OCI-M2 (cell line): ENCODE data around the gene MBD3L2B.
A peak's percentile ranks its signal among the peaks of the same experiment; 100 is the strongest.
"Not testable (repeated sequence)": the region's sequence is repeated elsewhere in the genome, so short reads cannot be mapped to it uniquely, and the experiment has no call there.

ENCODE experiments used
- DNase-seq: peaks from one replicate; lab custom pipeline; 2025; ENCODE audit not compliant: unreplicated experiment; lab: John Stamatoyannopoulos, UW

The MBD3L2B gene

DNA sequence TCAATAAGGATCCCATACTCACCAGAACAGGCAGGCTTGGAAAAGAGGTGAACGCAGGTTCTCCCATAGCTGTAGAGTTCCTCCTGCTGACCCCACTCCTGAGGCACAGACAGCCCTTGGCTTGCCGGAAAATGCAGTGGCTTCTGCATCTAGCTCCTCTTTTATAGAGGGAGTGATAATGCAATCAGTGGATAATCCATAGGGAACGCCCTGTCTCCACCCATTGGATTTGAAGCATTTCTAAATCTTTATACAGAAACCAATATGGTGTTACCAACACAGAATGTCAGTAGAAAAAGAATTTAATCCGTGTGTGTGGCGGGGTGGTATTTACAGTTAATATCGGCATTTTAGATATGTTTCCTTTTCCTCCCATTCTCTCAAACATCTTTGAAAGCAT, at the start of gene MBD3L2B:
MBD3L2B (minus strand) TSS at position 101 of the 400 bp plus-strand sequence; CDS start at position 67, 34 bp downstream.
- not testable (repeated sequence) for DNase-seq

DNA sequence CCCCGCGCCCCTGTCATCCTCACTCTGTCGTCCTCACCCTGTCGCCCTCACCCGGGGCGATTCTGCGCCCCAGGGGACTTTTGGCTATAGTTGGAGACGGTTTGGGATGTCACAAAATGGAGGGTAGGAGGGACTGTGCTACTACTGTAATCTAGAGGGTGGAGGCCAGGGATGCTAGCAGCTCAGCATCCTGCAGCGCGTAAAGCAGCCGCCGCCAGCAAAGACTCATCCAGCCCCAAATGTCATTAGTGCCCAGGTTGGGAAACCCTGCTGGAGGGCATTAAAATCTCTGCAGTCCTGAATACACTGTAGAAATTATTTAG, 48.6 kb upstream of the MBD3L2B start:
- no peak for DNase-seq

DNA sequence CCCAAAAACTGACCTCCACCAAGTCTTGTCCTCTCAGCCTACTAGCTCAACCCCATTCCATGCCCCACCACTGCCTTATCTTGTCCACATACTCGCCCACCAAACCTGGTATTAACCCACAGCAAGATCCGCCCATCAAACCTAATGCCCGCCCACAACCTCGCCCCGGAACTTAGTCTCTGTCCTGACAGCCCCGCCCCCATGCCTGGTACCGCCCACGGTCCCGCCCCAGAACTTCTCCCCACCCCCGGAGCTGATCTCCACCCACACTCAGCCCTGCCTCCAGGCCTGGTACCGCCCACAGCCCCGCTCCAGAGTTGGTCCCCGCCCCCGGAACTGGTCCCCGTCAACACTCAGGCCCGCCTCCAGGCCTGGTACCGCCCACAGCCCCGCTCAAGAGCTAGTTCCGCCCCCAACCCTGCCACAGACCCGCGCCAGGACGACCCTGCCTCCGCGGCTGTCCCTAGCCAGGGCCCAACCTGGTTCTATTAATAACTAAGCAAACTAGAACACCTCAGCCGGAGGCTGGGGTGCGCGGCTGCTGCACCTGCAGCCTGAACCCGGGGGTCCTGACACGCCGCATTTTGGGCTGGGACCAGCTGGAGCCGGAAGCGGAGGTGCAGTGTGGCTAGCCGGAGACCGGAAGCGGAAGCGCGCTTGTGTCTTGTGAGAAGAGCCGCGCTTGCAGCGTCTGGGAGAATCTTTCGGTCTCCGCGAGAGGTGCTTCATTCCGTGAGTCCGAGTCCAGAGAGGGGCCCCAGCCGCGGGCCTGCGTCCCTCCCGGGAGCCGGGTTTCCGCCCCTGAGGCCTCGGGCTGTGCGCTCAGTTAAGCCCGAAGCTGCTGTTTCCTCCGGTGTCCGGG, 48.0 kb upstream of the MBD3L2B start, which contains the start of gene ZNF557:
ZNF557 (plus strand) TSS at position 662 of the 862 bp plus-strand sequence. CDS start 5,372 bp downstream, outside the sequence.
- DNase-seq: peak; percentile 79

DNA sequence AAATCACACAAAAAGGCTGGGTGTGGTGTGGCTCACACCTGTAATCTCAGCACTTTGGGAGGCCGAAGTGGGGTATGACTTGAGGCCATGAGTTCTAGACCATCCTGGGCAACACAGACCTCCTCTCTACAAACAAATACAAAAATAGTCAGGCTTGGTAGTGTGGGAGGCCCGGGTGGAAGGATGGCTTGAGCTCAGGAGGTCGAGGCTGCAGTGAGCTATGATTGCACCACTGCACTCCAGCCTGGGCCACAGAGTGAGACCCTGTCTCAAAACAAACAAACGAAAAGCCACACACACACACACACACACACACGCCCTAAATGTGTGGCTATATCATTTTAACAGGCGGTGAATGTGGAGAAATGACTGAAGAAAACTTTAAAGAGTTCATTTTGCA, 47.4 kb upstream of the MBD3L2B start:
- no peak for DNase-seq

DNA sequence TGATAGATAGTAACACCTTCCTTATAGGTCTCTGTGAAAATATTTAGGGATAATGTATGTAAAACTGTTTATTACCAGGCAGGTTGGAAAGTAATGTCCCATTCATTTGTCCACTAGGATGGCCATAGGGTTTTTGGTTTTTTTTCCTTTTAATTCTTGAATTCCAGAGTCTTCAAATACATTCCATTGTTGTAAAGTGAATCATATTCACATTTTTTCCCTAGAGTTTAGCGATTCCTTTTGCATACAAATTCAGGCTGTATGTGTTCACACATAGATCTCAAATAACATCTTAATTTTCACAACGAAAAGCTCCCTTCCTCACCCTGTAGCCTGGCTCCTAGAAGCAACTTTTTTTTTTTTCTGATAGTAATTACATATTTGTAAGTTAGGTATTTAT, 46.5 kb upstream of the MBD3L2B start:
- no peak for DNase-seq

DNA sequence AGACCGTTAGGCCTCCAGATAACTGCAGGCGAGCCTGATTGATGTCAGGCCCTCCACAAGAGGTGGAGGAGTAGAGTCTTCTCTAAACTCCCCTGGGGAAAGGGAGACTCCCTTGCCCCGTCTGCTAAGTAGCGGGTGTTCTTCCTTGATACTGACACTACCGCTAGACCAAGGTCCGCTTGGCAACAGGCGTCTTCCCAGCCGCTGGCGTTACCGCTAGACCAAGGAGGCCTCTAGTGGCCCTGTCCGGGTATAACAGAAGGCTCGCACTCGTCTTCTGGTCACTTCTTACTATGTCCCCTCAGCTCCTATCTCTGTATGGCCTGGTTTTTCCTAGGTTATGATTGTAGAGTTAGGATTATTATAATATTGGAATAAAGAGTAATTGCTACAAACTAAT, 45.9 kb upstream of the MBD3L2B start:
- not testable (repeated sequence) for DNase-seq

DNA sequence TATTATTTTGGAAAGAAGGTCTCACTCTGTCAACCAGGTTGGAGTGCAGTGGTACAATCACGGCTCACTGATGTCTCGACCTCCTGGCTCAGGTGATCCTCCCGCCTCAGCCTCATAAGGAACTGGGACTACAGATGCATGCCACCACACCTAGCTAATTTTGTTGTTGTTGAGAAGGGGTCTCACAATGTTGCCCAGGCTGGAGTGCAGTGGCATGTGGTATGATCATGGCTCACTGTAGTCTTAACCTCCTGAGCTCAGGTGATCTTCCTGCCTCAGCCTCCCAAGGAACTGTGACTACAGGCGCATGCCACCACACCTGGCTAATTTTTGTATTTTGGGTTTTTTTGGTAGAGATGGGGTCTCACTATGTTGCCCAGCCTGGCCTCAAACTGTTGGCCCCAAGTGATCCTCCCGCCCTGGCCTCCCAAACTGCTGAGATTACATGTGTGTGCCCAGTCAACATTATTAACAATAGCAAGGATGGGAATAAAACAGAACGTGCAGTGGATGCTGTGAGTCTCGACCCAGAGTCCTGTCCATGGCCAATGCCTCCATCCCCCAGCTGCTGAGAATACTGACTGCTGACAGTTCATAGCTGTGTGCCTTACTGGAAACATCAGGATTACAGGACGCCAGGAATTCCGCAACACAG, 42.7 kb upstream of the MBD3L2B start:
- DNase-seq: no peak

DNA sequence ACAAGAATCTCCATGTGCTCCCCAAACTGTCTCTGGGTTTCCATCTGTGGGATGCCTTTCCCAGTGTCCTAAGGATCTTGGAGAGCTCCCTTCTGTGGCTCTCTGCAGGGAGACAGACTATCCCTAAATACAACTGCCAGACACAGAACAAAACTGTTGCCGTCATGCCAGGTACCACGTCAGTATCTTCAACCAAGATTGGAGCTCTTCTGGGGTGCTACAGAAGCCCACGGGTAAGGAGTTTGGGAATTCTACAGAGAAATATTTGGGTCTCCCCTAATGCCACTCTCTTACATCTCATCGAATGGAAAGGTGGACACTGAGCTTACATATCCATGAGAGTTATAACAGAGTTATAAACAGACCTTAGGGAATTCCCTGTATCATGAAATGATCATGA, 42.1 kb upstream of the MBD3L2B start:
- no peak for DNase-seq

DNA sequence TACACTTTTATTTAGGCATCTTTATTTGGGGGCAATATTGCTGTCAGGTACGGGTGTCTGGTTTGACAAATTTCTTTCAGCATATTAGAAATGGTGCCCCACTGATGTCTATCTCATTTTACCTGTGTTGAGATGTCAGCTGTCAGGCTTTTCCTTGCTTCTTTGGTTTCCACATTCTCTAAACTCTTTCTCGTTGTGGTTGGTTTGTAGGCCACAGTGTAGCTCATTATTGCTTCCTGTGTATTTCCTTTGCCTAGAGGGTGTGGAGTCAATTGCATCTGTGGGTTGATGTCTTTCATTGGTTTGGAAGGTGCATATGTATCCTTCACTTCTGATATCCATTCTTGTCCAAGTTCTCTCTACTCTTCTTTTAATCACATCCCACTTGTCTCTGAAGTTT, 38.7 kb upstream of the MBD3L2B start:
- DNase-seq: not testable (repeated sequence)

DNA sequence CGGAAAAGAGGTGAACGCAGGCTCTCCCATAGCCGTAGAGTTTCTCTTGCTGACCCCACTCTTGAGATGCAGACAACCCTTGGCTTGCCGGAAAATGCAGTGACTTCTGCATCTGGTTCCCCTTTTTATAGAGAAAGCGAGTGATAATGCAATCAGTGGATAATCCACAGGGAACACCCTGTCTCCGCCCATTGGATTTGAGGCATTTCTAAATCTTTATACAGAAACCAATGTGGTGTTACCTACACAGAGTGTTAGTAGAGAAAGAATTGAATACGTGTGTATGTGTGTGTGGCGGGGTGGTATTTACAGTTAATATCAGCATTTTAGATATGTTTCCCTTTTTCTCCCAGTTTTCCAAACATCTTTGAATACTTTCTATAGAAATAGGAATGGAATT, 37.3 kb upstream of the MBD3L2B start, which contains the start of gene MBD3L3:
MBD3L3 (minus strand) TSS at position 101 of the 400 bp plus-strand sequence; CDS start at position 30, 71 bp downstream.
- not testable (repeated sequence) for DNase-seq

DNA sequence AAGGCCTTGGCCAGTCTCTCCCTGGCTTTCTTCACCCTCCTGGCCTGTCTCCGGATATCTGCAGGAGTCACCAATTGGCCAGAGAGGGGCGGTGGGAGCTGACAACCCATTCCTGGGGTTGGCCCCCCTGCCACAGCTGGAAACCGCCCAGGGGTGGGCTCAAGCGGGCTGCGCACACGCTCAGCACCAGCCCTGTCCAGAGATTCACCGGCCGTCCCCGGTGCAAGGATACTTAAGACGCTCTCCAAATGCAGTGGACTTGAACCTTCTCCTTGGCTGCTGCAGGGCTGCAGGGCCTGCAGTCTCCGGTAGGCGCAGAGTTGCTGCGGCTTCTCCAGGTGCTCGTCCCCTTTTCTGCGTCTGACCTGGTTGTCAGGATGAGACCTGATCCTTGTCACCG, 35.1 kb upstream of the MBD3L2B start:
- DNase-seq: not testable (repeated sequence)

DNA sequence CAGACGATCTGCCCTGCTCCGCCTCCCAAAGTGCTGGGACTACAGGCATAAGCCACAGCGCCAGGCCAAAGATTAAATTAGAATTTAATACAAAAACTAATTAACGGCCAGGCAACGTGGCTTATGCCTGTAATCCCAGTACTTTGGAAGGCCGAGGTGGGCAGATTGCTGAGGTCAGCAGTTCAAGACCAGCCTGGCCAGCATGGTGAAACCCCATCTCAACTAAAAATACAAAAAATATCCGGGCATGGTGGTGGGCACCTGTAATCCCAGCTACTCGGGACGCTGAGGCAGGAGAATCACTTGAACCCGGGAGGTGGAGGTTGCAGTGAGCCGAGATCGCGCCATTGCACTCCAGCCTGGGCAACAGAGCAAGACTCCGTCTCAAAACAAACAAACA, 34.4 kb upstream of the MBD3L2B start:
- DNase-seq: not testable (repeated sequence)

DNA sequence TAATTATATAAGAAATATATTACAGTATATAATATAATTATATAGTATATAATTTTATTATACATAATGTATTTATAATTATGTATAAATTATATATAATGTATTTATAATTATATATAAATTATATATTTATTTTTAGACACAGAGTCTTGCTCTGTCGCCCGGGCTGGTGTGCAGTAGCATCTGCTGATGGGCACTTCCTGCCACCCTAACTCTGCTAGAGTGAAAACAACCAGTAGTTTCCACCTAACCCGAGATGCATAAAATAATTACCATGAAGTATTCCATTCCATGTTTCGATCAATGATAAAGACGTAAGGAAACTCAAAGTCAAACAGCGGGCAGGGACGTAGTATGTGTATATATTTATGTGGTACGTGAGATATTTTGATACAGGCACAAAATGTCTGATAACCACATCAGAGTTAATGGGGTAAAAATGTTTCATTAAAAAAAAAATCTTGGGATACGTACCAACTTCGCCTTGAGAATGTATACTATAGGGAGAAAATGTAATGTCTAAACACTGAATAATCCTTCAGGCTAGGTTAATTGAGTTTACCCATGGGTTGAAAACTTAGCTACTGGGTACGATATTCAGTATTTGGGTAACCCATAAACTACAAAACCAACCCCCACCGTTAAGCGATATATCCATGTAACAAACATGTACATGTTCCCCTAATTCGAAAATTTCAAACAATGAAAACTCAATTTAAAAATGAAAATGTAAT, 33.6 kb upstream of the MBD3L2B start:
- not testable (repeated sequence) for DNase-seq

DNA sequence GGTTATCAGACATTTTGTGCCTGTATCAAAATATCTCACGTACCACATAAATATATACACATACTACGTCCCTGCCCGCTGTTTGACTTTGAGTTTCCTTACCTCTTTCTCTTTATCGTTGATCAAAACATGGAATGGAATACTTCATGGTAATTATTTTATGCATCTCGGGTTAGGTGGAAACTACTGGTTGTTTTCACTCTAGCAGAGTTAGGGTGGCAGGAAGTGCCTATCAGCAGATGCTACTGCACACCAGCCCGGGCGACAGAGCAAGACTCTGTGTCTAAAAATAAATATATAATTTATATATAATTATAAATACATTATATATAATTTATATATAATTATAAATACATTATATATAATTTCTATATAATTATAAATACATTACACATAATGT, 31.7 kb upstream of the MBD3L2B start:
- DNase-seq: not testable (repeated sequence)

DNA sequence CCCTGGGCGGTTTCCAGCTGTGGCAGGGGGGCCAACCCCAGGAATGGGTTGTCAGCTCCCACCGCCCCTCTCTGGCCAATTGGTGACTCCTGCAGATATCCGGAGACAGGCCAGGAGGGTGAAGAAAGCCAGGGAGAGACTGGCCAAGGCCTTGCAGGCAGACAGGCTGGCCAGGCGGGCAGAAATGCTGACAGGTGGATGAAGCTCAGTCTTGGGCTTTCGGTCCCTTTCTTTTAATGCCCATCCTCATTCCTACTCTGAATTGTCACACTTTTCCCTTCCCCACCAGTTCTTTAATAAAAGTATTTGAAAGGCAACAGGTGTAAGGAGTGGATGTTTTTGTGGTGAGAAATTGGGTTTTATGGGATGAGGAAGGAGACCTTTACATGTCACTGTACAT, 30.2 kb upstream of the MBD3L2B start:
- DNase-seq: not testable (repeated sequence)

DNA sequence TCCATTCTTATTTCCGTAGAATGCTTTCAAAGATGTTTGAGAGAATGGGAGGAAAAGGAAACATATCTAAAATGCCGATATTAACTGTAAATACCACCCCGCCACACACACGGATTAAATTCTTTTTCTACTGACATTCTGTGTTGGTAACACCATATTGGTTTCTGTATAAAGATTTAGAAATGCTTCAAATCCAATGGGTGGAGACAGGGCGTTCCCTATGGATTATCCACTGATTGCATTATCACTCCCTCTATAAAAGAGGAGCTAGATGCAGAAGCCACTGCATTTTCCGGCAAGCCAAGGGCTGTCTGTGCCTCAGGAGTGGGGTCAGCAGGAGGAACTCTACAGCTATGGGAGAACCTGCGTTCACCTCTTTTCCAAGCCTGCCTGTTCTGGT, 27.8 kb upstream of the MBD3L2B start, which contains the start of gene MBD3L2:
MBD3L2 (plus strand) TSS at position 301 of the 400 bp plus-strand sequence; CDS start at position 354, 53 bp downstream.
- not testable (repeated sequence) for DNase-seq

DNA sequence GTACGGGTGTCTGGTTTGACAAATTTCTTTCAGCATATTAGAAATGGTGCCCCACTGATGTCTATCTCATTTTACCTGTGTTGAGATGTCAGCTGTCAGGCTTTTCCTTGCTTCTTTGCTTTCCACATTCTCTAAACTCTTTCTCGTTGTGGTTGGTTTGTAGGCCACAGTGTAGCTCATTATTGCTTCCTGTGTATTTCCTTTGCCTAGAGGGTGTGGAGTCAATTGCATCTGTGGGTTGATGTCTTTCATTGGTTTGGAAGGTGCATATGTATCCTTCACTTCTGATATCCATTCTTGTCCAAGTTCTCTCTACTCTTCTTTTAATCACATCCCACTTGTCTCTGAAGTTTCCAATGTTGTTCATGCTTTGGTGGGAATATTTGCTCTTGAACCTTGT, 20.3 kb upstream of the MBD3L2B start:
- DNase-seq: not testable (repeated sequence)

DNA sequence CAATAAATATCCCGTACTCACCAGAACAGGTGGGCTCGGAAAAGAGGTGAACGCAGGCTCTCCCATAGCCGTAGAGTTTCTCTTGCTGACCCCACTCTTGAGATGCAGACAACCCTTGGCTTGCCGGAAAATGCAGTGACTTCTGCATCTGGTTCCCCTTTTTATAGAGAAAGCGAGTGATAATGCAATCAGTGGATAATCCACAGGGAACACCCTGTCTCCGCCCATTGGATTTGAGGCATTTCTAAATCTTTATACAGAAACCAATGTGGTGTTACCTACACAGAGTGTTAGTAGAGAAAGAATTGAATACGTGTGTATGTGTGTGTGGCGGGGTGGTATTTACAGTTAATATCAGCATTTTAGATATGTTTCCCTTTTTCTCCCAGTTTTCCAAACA, 18.8 kb upstream of the MBD3L2B start, which contains the start of gene MBD3L4:
MBD3L4 (minus strand) TSS at position 101 of the 400 bp plus-strand sequence; CDS start at position 66, 35 bp downstream.
- DNase-seq: not testable (repeated sequence)

DNA sequence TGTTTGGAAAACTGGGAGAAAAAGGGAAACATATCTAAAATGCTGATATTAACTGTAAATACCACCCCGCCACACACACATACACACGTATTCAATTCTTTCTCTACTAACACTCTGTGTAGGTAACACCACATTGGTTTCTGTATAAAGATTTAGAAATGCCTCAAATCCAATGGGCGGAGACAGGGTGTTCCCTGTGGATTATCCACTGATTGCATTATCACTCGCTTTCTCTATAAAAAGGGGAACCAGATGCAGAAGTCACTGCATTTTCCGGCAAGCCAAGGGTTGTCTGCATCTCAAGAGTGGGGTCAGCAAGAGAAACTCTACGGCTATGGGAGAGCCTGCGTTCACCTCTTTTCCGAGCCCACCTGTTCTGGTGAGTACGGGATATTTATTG, 9.0 kb upstream of the MBD3L2B start, which contains the start of gene MBD3L5:
MBD3L5 (plus strand) TSS at position 301 of the 400 bp plus-strand sequence; CDS start at position 335, 34 bp downstream.
- DNase-seq: not testable (repeated sequence)

DNA sequence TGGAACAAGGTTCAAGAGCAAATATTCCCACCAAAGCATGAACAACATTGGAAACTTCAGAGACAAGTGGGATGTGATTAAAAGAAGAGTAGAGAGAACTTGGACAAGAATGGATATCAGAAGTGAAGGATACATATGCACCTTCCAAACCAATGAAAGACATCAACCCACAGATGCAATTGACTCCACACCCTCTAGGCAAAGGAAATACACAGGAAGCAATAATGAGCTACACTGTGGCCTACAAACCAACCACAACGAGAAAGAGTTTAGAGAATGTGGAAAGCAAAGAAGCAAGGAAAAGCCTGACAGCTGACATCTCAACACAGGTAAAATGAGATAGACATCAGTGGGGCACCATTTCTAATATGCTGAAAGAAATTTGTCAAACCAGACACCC, 7.6 kb upstream of the MBD3L2B start:
- not testable (repeated sequence) for DNase-seq

DNA sequence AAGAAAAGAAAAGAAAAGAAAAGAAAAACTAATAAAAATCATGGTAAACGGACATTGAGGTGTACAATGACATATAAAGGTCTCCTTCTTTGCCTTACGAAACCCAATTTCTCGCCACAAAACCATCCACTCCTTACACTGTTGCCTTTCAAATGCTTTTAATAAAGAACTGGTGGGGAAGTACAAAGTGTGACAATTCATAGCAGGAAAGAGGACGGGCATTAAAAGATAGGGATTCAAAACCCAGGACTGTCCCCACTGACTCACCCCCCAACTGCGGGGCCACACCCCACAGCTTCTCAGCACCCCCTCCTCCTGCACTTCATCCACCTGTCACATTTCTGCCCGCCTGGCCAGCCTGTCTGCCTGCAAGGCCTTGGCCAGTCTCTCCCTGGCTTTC, 2.4 kb downstream of the MBD3L2B start:
- no peak for DNase-seq
